ENCODE data around the gene LPIN1.
A peak's percentile ranks its signal among the peaks of the same experiment; 100 is the strongest.
"Not testable (repeated sequence)": the region's sequence is repeated elsewhere in the genome, so short reads cannot be mapped to it uniquely, and the experiment has no call there.

The LPIN1 gene

GRCh38 chr2:11717623-11718022 is 28.8 kb upstream of the LPIN1 start:
- DNase-seq: no peak

- no peak for DNase-seq
These were observed 27.8 kb upstream of the LPIN1 start for GRCh38 chr2:11718606-11719005.

DNA sequence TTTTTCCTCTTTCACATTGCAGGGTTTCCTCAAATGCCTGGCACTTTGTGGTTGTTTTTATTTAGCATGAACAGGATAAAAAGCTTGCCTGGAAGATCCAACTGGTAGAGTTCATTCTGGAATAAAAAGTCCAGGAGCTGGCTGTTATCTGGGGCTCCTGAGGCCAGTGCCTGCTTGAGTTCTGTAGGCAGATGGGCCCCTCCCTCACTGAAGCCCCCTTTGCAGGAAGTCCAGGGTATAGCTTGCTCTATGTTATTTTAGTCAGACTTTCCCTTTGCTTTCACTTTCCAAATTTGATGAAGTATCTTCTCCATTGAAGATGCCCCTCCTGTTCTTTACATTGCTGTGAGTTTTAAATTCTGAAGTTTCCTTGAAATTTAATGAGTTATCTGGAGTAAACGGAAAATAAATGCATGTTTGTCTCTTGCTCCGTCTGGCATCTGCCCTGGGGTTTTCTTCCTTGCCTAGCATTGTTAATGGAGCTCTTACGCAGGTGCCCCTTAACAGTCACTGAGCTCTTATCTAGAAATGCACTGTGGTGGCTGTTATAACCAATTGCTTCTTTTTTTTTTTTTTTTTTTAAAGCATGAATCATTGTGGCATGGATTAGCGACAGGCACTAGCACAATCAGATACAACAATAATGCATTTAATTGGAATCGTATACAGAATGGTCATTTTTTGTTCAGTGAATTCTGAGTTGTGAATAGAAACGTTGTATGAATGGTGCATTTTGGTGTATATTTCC is 27.0 kb upstream of the LPIN1 start:
- DNase-seq: no peak

GRCh38 chr2:11720752-11721151 is 25.7 kb upstream of the LPIN1 start:
- no peak for DNase-seq

GRCh38 chr2:11722292-11723060 is 24.0 kb upstream of the LPIN1 start:
- DNase-seq: no peak

GRCh38 chr2:11723061-11723371 is 23.4 kb upstream of the LPIN1 start:
- DNase-seq: no peak

- no peak for DNase-seq
These were observed 22.3 kb upstream of the LPIN1 start for GRCh38 chr2:11724151-11724550.

GRCh38 chr2:11726384-11726783 is 20.0 kb upstream of the LPIN1 start:
- peak; percentile 38 for DNase-seq

DNA sequence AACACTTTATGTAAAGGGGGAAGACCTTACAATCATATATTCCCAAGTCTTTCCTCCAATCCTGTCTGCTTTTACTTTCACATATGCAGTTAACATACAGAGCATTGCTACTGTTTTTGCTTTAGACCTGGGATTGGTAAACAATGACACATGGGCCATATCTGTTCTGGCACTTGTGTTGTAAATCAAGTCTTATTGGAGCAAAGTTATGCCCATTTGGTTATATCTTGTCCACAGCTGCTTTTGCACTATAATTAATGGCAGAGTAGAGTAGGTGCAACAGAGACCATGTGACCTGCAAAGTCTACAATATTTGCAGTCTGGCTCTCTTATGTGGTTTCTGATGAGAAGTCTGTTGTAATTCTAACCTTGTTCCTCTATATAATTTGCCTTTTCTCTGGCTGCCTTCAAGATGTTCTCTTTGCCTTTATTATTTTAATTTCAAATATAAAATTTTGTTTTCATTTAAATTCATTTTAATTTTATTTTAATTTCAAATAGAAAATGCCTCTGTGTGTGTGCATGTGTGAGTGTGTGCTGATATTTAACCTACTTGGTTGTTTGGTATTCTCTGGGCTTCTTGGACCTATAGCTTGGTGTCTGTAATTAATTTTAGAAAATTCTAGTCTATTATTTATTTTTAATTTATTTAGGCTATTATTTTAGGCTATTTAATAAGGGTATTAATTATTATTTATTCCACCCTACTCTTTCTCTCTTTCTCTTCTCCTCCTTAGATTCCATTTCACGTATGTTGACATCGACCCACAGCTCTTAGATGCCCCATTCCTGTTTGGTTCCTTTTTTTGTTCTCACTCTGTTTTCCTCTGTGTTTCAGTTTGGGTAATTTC is 16.8 kb upstream of the LPIN1 start:
- DNase-seq: no peak

DNA sequence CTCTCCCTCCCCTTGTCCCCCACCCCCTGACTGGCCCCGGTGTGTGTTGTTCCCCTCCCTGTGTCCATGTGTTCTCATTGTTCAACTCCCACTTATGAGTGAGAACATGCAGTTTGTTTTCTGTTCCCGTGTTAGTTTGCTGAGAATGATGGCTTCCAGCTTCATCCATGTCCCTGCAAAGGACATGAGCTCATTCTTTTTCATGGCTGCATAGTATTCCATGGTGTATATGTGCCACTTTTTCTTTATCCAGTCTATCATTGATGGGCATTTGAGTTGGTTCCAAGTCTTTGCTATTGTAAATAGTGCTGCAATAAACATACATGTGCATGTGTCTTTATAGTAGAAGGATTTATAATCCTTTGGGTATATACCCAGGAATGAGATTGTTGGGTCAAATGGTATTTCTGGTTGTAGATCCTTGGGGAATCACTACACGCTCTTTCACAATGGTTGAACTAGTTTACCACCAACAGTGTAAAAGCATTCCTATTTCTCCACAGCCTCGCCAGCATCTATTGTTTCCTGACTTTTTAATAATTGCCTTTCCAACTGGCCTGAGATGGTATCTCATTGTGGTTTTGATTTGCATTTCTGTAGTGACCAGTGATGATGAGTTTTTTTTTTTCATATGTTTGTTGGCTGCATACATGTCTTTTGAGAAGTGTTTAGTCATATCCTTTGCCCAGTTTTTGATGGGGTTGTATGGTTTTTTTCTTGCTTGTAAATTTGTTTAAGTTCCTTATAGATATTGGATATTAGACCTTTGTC is 15.0 kb upstream of the LPIN1 start:
- DNase-seq: not testable (repeated sequence)

DNA sequence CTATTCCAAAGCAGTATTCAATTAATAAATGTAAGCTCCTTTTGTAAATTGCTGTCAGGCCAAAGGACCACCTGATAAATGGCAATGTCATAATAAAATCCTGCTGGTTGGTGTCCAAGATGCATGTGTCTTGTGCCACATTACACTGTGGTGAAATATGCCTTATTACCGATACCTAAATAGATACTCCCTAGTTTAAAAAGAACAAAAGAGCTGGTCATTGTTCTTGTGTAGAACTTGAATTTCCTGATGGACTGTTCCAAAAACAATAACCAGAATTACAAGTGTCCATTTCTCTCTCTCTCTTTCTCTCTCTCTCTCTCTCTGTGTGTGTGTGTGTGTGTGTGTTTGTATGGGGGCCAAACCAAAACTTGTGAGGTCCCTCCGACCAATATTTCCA is 13.8 kb upstream of the LPIN1 start:
- DNase-seq: no peak

DNA sequence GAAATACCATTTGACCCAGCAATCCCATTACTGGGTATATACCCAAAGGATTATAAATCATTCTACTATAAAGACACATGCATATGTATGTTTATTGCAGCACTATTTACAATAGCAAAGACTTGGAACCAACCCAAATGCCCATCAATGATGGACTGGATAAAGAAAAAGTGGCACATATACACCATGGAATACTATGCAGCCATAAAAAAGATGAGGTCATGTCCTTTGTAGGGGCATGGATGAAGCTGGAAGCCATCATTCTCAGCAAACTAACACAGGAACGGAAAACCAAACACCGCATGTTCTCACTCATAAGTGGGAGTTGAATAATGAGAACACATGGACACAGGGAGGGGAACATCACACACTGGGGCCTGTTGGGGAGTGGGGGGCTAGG is 8.6 kb upstream of the LPIN1 start:
- DNase-seq: not testable (repeated sequence)

DNA sequence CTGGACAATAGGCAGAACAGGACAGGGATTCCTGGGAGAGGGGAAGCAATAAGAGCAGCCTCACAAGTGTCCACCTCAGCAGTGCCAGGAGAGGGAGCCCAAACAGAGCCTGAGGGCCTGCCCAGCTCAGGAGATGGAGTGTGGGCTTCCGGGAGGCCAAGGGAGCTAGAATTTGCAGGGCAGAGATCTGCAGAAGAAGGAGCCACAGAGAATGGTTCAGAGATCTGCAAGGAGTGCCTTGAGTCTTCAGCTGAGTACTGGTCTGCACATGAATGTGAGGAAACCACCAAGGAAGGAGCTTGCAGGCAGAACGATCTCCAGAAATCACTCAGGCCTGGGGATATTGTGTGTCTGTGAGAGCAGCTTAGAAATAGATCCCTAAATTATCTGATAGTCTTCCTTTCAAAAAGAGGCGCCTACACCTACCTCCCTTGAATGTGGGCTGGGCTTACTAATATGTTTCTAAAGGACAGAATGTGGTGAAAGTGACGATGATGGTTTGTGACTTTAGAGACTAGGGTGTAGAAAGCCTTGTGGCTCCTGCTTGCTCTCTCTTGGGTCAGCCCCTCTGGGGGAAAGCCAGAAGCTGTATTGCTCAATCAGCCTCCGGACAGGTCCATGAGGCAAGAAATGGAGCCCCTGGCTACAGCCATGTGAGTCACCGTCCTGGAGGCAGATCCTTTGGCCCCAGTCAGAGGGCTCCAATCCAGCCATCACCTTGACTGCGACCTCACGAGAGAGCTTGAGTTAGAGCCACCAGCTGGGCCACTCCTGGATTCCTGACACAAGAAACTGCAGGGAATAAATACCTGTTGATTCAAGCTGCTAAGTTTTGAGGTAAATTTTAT is 7.6 kb upstream of the LPIN1 start:
- DNase-seq: no peak

DNA sequence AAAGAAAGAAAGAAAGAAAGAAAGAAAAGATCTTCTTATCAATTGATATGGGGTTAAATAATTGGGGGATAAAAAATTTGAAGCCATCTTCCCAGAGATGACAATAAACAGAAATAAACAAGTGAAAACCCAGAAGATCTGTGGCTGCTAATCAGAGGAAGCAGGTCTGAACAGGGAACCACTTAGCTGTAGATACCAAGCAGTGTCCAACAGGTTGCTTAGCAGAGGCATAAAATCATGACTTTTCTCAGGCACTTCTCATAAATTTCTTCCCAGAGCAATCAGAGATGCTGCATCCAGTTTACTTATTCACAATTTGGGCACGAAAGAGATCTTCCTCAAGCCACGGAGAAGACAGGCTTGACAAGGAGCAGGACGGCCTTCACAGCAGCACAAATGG is 5.7 kb upstream of the LPIN1 start:
- no peak for DNase-seq

DNA sequence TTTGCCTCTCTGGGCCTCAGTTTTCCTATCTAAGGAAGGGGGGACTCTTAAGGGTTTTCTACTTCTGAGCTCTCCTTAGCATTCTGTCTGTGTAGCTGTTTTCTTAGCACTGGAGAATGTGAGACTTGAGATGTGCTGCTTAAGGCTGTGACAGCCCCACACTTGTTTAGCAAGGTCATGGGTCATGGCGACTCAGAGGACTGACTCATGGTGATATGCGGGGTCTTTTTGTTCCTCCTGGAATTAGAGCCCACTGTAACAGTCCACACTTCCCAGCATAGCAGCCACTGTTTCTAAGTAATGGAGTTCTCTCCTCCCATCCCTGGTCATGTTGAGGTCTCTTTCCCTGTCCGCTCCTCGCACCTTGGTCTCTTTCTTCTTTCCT is 4.1 kb upstream of the LPIN1 start:
- no peak for DNase-seq

- DNase-seq: no peak
These were observed 3.6 kb upstream of the LPIN1 start for GRCh38 chr2:11742702-11743357.

- DNase-seq: no peak
These were observed 3.1 kb upstream of the LPIN1 start for GRCh38 chr2:11743366-11743765.

GRCh38 chr2:11743846-11744553 is 2.4 kb upstream of the LPIN1 start:
- peak; percentile 72 for DNase-seq

DNA sequence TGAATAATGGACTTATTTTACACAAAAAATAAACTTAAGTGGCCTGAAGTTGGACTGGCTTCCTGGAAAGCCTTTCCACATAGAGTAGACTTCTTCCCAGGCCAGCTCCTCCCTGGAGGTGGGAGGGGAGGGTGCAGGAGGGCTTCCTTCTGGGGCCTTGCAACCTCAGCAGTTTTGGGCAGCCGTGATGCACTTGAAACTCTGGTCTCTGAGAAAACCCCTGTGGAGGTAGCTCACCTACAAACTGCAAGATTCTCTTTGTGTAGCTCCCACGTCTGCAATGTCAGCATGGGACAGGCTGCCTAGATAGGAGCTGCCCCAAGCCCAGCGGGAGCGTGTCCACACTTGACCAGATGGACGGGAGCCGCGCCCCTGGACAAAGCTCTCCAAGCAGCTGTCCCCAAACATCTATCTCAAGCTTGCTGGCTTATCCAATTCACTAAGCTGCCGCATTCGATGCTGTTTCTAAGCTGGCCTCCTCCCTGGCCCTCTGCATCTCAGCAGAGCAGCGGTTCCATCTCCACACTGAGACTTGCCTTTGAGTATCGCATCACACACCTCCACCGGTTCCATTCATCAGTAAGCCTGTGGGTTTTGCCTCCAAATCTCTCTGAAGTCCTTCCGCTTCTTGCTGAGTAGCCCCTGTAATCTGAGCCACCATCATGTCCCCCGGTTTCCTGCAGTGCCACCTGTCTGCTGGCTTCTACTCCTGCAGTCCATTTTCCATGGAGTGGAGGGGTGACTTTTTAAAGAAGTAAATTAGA is 1.6 kb upstream of the LPIN1 start:
- no peak for DNase-seq
